ENCODE measurements around the gene ASH1L.

Gene ASH1L

DNA sequence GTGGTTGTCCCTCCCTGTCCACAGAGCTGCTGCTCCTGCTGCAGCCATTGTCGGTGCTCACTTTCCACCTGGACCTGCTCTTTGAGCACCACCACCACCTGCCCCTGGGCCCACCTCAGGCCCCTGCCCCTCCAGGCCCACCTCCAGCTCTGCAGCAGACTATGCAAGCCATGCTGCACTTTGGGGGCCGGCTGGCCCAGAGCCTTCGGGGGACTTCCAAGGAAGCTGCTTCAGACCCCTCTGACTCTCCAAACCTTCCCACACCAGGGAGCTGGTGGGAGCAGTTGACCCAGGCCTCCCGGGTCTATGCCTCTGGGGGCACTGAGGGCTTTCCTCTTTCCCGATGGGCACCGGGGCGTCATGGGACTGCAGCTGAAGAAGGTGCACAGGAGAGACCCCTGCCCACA is 236.0 kb downstream of the ASH1L start:
- DNase-seq (ENCODE audit: low read depth), result no peak

DNA sequence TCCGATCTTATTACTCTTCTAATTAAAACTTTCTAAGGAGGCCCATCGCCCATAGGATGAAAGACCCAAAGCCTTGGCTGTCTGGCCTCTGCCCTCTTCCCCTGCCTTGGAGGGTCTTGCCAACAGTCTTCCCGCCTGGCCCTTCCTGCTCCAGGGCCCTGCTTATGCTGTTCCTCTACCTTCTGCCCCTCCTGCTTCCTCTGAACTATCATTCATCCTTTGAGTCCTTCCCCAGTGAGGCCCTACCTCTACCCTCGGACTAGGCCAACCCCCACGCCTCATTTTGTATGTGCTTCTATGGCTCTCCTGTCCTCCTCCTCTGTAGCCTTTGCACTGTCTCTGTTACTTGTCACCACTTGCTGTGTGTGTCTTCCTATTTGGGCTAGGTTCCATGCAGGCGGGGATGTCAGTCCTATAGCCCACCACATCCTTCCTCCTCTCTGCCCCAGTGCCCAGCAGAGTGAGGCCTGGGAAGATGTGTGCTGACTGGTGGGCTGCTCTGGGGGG is 236.5 kb downstream of the ASH1L start:
- DNase-seq (ENCODE audit: low read depth), result no peak

DNA sequence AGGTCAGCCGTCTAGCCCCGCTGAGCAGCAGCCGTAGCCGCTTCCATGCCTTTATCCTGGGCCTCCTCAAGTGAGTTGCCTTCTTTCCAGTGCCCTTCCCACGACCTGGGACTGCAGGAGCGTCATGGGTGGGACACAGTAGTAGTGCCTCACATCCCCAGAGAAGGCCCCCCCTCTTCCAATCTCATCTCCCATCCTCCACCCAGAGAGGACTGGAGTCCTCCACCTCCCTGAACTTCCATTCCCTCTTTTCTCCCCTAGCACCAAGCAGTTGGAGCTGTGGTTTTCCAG is 237.1 kb downstream of the ASH1L start:
- no peak for DNase-seq (ENCODE audit: low read depth)

GRCh38 chr1:155324717-155325602 is 237.6 kb downstream of the ASH1L start:
- peak; percentile 78 for DNase-seq (ENCODE audit: low read depth)

DNA sequence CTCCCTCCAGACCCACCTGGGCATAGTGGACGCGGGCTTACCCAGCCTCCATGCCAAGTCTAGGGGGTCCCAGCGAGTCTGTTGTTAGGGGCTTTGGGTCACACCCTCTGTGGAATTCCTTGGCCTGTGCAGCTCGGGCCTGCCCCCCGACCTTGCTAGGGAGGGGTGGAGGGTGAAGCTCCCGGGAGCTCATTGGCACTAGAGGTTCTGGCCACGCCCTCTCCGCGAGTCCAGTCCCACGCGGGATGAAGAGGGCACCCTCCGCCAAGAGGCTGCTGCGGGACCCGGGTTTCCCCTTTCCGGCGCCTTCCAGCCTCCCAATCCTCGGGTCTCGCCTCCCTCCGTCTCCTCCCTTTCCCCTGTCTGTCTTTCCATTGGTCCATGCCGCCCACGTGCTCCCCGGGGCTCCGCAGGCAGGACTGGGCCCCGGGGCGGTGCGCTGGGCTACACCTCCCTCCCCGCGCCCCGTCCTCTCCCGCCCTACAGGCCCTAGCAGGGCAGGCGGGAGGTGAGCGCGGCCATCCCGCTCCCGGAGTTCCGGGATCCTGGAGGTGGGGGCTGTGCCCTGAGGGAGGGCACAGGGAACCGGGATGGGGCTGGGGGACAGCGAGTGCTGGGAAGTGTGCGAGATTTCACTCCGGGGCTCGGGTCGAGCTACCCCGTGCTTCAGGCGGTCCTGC is 238.4 kb downstream of the ASH1L start:
- DNase-seq (ENCODE audit: low read depth), result peak; percentile 98

DNA sequence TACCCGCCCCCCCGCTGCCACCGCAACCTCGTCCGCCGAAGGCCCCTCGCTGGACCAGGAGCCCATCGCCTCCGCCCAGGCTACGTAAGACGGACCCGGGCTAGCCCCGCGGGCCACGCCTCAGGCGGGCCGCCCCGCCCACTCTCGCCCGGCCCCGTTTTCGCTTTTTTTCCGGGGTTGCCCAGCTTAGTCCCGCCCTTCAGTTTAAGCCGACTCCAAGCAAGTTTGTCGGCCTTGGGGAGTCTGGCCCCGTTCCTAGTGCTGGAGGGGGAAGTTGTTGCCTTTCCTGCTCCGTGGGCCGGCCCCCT is 238.9 kb downstream of the ASH1L start:
- DNase-seq (ENCODE audit: low read depth), result peak; percentile 92

GRCh38 chr1:155322953-155323728 is 239.5 kb downstream of the ASH1L start:
- DNase-seq (ENCODE audit: low read depth), result peak; percentile 98

GRCh38 chr1:155322571-155322952 is 240.0 kb downstream of the ASH1L start:
- peak; percentile 63 for DNase-seq (ENCODE audit: low read depth)

DNA sequence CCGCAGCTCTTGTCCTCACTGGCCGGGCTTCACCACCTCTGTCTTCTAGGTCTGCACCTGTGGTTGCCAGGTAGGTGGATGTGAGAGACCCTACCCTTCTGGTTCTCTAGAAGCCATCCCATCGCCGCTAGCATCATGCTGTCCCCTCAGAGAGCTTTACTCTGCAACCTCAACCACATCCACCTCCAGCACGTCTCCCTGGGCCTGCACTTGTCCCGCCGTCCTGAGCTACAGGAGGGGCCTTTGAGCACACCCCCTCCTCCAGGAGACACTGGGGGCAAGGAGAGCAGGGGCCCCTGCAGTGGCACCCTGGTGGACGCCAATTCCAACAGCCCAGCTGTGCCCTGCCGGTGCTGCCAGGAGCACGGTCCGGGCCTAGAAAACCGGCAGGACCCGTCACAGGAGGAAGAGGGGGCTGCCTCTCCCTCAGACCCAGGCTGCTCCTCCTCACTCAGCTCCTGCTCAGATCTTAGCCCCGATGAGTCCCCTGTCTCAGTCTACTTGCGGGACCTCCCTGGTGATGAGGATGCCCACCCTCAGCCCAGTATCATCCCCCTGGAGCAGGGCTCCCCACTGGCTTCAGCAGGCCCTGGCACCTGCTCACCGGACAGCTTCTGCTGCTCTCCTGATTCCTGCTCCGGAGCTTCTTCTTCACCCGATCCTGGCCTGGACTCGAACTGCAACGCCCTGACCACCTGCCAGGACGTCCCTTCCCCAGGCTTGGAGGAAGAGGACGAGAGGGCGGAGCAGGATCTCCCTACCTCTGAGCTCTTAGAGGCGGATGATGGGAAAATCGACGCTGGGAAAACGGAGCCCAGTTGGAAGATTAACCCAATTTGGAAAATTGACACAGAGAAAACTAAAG is 240.7 kb downstream of the ASH1L start:
- peak; percentile 16 for DNase-seq (ENCODE audit: low read depth)

GRCh38 chr1:155320661-155321617 is 241.7 kb downstream of the ASH1L start, which contains the start of gene RUSC1:
TSS of gene RUSC1 (plus strand) at chr1:155320894. CDS start at chr1:155321774, 880 bp downstream.
- peak; percentile 55 for DNase-seq (ENCODE audit: low read depth)

DNA sequence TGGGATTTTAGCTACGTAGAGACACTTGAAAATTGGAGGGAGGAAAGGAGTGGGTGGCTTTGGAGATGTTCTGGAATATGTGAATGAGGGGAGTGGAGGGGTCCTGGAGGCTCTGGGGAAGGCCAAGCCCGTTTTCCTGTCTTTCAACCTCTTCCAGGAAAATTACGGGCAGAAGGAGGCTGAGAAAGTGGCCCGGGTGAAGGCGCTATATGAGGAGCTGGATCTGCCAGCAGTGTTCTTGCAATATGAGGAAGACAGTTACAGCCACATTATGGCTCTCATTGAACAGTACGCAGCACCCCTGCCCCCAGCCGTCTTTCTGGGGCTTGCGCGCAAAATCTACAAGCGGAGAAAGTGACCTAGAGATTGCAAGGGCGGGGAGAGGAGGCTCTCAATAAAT is 242.4 kb downstream of the ASH1L start:
- no peak for DNase-seq (ENCODE audit: low read depth)

DNA sequence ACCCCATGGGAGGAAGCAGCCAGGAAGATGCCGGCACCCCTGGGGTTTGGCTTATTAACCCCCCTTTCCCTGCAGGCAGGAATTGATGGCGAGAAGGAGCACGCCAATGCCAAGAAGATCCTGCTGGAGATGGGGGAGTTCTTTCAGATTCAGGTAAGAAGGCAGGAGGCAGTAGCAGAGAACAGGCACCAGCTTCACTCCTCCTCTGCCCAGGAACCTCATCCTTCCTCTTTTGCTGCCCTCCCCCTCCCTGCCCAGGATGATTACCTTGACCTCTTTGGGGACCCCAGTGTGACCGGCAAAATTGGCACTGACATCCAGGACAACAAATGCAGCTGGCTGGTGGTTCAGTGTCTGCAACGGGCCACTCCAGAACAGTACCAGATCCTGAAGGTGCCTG is 243.1 kb downstream of the ASH1L start:
- no peak for DNase-seq (ENCODE audit: low read depth)

DNA sequence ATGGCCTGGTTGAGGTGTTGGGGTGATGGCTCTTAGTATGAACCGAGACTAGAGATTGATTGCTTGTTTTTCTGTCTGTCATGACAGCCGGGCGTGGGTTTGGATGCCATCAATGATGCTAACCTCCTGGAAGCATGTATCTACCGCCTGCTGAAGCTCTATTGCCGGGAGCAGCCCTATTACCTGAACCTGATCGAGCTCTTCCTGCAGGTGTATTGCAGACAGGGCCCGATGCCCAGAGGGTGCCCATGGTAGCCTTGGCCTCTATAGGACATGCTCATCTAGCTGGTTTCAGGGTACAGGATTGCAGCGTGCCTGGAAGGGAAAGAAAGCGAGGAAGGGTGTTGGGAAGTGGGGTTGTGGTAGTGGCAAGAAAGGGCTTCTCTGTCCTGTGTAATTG is 244.5 kb downstream of the ASH1L start:
- DNase-seq (ENCODE audit: low read depth), result no peak

DNA sequence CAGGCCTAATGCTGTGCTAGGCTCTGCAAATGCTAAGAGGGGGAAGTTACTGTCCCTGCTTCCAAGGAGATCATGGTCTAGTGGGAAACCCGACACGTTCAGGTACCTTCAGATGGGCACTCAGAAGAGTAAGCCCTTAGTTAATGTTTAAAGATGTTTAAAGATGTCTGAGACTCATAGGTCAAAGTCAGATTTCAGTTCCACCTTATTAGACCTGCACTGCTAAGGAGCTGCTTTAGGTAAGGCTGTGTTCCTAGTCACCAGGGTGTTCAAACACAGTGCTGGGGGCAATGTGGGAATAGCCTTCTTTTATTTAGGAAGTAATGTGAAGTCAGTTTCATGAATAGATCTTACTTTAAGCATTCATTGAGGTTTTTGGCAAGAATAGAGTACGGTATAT is 245.7 kb downstream of the ASH1L start:
- DNase-seq (ENCODE audit: low read depth), result no peak

- no peak for DNase-seq (ENCODE audit: low read depth)
These were observed 249.3 kb downstream of the ASH1L start for GRCh38 chr1:155313261-155313660.

- peak; percentile 34 for DNase-seq (ENCODE audit: low read depth)
These were observed 253.1 kb downstream of the ASH1L start for GRCh38 chr1:155309423-155310021.

DNA sequence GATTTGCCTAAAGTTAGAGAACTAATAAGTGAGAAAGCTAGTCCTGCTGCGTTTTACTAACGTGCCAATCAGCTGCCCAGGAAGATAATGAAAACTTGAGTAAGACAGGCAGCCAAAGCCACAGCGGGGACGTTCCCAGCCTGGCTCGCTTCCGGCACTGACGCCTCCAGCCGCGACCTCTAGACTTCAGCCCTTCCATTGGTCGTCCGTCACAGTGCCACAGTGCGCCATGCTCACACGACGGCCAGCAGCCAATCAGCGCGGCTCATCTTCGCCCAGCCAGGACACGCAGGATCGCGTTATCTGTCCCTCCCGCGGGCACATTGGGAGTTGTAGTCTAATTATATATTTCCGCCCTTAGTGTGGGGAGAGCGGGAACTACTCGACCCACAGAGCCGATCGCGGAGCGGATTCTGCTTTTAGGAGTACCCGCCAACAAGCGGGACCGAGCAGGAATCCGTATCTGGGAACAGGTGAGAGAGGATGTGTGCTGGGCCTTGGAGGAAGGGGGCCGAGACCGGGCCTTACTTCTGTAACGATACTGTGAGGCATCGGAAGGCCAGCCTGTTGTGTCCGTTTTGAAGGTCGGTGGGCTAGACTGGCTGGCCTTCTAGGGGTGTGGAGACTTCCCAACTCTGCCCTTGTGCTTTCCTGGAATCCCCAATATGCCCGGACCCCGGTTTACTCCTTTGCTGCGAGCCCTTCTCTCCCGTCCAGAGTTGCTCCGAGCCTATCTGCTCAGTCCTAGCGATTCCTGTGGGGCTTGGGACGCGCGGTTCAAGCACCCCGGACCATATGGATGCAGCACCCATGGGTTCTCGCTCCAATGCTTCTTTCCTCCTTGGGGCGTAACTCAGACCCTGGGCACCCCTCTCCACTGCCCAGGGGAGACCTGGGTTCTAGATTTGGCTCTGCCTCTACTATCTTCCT is 253.8 kb downstream of the ASH1L start, which contains the start of gene FDPS:
FDPS (plus strand) TSS at position 374 of the 930 bp plus-strand sequence. CDS start 924 bp downstream, outside the sequence.
- peak; percentile 98 for DNase-seq (ENCODE audit: low read depth)

DNA sequence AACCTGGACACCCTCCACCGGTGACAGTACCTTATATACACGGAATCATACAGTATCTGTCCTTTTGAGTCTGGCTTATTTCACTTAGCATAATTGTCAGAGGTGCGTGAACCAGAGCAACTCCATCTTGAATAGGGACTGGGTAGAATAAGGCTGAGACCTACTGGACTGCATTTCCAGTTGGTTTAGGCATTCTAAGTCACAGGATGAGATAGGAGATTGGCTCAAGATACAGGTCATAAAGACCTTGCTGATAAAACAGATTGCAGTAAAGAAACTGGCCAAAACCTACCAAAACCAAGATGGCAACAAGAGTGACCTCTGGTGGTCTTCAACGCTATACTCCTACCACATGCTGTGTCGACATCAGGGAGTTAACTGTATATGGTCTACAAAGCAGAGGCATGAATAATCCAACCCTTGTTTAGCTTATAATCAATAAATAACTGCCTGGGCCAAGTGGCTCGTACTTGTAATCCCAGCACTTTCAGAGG is 255.3 kb downstream of the ASH1L start:
- peak; percentile 79 for DNase-seq (ENCODE audit: low read depth)

All from ELR (cell line).